Hematopoietic multipotent progenitor cell treated with erythropoietin and hydrocortisone succinate and interleukin-3 and kit ligand, for 8 days (in vitro differentiated cells): ENCODE results near the gene IRX3.
"Not testable (repeated sequence)": the region's sequence is repeated elsewhere in the genome, so short reads cannot be mapped to it uniquely, and the experiment has no call there.

Source experiments
- DNase-seq: peaks from one replicate; pipeline ENCODE4 v3.0.0-alpha.2; 2015

The IRX3 gene

DNA sequence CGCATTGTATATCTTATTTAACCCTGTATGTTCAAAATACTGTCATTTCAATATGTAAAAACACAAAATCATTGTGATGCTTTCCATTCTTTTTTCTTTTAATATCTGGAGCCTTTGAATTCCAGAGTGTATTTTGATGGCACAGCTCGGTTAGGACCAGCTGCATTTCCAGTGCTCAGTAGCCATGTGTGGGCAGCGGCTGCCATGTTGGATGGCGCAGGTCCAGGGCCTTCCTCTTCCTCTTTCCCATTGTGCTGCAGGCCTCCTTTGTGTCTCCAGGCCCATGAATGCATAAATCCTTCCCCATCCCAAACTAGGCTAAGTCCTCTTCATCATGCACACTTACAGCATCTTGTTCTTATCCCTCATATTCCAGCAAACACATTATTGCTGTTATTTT is 13.0 kb downstream of the IRX3 start:
- no peak for DNase-seq

DNA sequence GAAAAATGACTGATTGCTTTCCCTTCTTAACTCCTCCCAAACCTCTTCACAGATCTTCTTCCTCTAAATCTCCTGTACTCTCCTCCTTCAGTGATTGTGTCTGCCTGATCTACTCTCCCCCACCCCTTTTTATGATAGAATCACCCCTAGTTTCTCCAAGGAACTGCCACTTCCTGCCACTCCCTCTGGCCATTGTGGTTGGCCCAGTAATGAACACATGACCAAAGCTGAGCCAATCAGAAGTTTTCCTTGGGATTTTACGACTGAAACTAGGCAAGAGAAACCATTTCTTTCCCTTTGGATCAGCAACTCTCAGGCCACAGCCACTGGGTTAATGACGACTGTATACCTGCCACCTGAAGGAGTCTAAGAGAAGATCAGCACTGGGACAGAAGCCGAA is 15.9 kb downstream of the IRX3 start:
- DNase-seq: no peak

DNA sequence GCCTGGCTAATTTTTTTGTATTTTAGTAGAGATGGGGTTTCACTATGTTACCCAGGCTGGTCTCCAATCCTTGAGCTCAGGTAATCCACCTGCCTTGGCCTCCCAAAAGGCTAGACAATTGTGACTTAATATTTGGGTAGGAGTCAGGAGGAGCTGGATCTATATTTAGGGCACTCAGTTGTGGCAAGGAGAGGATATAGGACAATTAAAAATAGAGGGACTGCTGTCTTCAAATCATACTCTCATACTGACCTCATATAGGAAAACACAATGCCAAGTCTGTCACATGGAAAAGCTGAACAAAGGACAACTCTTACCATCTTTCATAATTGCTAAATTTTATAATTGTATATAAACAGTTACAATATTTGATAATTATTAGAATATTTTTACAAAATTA is 17.1 kb downstream of the IRX3 start:
- no peak for DNase-seq

DNA sequence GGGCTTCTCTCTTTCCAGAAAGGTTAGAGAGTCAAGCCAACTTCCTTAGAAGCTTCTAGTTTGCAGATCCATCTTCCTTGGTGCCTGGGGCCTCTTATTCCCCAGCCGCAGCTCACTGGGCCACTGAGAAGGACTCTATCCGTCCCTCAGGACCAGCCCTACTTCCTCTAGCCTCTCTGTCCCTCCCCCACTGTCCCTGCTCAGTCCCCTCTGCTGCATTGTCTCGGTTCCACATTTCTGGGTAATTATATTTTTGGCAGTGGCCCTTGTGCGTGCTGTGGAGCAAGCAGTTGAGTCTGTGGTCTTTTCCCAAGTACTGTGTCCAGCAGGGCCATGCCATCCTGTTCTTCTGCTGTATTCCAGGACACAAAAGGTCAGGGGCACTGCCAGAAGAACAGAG is 17.8 kb downstream of the IRX3 start:
- no peak for DNase-seq

DNA sequence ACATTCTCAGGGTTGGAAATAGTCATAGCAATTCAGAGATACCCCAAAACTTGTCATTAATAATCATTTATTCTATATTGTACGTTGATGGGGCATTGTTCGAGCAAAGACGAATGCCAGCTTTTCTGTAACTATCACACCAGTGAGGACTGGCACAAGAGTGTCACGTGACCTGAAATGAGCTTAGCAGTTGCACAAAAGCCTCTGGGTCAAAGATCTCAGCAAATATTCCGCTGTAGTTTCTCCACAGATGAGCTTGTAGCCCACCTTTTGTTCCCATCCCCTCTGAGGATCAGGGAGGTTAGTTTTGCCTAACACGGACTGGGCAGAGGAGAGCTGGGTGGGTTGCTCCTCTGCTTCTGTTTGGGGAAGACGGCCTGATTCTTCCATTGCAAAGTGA is 18.2 kb downstream of the IRX3 start:
- no peak for DNase-seq

DNA sequence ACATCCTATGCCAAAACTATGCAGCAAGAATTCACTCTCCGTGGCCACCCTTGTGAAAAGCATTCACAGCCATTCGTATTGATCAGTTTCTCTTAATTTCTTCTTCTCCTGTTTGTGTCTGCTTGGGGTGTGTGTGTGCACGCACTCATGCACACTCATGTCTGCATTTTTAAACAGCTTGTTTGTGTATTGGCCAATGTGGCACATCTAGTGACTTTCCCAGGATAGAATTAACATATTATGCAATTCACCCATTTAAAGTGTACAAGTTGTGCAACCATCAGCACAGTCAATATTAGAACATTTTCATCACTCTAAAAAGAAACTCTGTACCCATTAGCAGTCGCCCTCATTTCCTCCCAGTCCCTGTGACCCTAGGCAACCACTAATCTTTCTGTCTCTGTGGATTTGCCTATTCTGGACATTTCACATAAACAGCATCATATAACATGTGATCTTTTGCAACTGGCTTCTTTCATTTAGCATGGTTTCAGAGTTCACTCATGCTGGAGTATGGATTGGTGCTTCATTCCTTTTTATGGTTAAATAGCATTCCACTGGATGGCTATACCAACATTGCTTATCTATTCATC is 20.1 kb downstream of the IRX3 start:
- no peak for DNase-seq

DNA sequence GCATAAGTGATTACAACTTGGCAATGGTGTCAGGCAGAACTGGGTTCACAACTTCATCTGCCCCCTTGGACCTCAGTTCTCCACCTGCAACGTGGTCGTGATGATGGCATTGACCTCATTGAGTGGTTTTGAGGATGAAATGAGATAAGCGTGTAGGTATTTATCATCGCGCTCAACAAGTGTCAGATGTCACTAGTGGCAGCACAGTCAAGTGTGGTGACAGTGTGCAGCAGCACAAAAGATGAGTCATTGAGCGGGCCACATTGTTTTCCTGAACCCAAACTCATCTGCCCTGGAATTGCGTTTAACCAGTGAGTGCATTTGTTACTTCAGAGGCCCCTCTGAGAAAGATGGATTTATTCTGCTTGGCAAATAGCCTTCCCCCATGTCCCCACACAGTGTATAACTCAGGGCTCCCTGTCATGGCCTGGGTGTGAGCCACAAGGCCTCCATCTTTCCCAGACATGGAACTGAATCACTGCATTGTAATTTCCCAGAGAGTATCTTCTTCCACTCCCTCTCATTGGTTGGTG is 20.9 kb downstream of the IRX3 start:
- no peak for DNase-seq

DNA sequence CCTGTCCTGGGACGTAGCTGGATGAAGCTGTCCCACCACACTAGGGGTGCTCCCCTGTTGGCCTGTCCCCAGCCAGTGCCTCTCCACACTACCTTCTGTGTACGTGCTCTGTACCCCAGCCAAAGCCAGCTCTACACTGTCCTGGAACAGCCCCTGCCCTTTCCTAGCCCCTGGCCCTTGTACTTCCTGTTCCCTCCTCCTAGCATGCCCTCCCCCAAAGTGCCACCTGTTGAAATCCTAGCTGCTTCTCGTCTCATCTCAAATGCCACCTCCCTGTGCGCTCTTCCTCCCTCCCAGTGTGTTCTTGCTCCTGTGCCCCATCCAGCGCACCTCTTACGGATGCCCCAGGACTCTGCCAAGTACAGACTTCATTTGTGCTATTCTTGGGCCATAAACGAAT is 33.5 kb downstream of the IRX3 start:
- no peak for DNase-seq

DNA sequence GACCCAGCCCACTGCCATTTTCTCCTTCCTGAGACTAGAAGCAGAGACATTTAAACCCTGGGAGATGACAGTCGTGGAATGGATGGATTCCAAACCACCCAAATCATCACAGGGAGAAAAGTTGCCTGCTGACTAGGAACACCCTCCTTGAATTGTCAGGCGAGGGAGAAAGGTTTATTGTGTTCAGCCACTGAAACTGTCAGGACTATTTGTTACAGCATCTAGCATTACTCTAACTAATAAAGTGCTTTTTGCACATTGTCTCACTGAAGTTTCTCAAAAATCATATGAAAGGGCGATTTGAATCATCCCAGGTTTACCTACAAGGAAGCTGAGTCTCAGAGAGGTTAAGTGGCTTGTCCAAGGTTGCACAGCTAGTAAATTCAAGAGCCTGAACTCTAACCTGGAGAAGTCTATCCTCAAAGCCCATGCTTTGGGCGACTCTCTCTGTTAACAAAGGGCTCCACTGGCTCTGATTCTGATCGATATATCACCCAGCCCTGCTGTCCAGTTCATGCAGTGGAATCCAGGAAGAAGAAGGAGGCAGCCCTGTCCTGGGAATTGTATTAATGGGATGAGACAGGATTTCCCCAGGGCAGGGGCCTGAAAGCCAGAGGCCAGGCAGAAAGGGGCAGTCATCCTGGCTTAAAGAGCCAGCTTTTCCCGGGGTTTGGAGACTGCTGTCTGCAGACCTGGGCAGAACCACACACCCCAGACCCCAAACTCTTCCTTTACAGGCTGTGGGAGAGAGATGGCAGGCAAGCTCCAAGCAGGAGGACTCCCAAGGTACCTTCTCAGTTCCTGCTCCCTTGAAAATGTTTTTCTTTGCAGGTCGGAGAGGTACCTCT is 37.5 kb downstream of the IRX3 start:
- no peak for DNase-seq

DNA sequence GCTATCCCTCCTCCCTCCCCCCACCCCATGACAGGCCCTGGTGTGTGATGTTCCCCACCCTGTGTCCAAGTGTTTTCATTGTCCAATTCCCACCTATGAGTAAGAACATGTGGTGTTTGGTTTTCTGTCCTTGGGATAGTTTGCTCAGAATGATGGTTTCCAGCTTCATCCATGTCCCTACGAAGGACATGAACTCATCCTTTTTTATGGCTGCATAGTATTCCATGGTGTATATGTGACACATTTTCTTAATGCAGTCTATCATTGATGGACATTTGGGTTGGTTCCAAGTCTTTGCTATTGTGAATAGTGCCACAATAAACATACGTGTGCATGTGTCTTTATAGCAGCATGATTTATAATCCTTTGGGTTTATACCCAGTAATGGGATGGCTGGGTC is 38.9 kb downstream of the IRX3 start:
- not testable (repeated sequence) for DNase-seq

DNA sequence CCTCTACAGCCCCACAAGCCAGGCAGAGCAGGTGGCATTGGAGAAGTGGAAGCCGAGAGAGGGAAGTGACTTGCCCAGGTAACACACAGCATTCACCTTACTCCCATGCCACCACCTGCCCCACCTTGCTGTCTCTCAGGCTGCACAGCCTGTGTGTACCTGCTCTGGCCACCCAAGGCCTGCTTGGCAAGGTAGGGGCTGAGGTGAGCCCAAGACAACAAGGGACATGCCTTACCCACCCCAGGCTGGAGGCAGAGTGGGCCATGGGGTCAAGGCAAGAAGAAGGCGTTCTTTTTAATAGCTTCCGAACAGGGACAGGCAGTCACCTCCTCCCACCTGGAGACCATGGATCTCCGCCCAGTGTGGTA is 40.1 kb downstream of the IRX3 start:
- DNase-seq: no peak

DNA sequence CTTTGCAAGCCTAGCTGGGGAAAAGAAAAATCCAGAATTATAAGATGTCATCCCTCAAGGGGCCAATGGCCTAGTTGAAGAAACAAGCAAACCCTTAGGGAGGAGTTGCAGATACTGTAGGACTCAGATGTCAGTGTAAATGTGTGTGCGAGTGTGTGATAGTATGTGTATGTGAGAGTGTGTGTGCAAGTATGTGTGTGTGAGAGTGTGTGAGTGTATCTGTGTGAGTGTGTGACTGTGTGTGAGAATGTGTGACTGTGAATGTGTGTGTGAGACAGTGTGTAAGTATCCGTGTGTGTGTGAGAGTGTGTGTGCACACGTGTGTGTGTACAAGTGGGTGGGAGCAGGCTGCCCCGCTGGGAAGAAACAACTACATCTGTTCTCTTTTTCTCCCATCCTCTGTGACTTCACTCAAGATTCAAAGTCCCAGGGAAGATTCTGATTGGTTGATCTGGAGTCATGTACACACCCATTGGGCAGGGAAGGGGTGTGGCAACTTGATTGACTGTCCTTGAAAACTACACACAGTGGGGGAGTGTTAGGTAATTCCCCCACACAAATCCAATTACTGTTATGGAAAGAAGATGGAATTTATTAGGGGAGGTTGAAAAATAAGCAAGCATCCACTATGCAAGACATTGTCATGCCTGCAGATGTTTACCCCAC is 40.7 kb downstream of the IRX3 start:
- DNase-seq: no peak

DNA sequence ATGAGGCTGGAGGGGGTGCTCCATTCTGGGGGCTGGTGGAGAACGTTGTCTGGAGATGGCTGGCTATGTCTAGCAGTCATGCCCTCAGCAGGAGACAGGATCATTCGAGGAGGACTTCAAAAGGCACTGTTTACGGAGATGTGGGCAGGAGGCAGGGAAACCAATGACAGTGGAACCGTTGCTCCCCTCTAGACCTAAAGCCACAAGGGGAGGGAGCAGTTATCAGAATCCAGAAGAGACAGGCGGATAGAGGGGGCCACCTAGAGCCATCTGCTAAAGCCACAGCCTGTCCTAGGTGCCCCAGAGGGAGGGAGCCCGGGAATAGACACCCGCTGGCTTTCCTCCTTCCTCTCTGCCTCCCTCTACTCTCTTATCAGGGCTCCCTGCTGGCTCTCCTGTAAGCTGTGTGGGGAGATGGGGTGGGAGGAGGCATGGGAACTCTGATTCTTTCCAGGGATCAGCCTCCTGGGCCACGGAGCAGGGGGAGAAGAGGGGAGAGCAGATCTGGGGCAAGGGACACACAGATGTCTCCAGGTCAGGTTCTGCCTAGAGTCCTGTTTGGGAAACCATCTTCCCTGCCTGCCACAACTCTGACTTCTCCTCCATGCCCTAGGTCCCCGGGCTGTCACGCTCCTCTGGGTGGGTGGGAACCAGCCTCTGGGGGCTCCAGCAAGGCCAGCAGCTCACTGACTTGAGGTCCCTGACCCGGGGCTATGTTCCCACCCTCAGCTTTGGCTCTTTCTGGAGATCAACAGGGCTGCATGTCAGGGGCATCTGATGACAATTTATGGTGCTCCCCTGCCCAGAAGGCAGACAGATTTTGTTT is 42.3 kb downstream of the IRX3 start:
- DNase-seq: peak; percentile 2

DNA sequence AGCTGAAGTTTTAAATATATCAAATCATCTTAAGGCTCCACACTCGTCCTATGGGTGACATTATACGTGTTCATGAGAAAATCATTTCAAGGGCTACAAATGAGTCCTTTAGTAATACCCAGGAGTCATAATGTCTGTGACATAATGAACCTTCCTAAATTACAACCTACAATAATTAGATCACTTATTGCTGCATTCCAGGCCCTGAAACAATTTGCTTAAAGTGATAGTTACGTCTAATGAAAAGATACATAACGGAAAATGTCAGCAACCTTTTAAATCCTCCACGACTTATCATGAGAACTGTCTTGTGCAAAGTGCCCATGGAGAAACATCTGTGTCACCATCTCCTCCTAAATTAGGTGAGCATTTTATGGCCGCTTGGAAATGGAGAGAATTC is 43.4 kb downstream of the IRX3 start:
- no peak for DNase-seq

DNA sequence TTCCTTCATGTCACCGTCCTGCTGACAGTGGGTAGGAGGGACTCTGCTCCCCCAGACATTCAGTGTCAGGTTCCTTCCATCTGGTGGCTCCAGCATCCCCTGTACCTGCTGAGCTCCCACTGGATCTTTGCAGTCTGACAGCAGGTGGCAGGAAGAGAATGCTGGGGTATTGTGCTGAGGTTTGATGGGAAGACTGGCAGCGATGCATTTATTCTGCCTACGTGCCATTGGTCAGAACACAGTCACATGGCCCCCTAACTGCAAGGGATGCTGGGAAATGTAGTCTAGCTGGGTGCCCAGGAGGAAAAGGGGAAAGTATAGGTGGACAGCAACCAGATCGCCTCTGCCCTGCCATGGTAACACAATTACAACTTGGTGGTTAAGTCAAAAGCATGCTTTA is 44.4 kb downstream of the IRX3 start:
- peak; percentile 8 for DNase-seq

DNA sequence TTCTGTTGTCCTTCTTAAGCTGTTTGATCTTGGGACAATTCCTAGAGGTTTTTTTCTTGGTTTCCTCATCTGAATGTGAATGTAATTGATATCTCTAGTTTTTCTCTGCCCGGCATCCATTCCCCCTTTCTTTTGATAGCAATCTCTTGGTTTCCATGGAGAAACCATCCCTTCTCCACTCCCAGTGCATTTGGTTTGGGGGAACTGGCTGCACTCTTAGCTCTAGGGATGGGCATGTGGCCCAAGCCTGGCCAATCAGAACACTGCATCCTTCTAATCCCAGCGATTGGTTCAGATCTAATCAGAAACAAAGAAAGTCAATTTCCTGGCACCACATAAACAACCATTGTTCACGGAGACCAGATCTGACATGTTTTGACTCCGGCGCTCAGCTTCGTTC is 45.1 kb downstream of the IRX3 start:
- DNase-seq: no peak

DNA sequence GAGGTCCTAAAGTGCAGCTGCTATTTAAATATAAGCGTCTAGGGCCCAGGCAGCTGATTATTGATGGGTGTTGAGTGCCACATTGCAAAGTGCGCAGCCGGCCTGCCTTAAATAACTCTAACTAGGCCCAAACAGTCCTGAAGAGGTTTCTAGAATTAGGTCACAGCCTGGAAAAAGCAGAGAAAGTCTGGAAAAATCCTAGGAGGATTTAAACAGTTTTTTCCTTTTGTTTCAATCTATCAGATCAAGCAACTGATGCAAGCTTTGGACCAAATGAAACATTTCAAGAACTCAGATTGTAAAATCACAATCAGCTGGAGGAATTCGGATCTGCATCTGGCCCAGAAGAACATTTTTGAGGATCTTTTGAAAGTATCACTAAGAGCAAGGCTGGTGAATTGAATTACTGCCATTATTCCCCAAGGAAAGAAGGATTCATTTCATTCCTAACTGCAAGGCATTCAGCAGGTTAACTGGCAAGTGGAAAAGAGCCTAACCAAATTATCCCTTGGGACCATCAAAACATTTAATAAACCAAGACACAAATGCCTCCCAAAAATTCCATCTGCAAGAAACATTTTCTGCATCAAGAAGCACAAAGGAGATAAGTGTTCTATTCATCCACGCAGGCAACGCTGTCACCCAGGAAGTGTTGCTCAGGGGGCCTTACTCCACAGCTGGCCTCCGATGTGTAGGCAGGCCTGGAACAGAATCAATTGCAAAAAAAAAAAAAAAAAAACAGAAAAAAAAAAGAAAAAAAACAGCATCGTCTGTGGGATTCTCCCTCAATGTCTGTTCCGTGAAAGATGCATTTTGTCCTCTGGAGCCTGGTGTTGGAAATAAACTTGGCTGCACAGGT is 46.1 kb downstream of the IRX3 start:
- no peak for DNase-seq

DNA sequence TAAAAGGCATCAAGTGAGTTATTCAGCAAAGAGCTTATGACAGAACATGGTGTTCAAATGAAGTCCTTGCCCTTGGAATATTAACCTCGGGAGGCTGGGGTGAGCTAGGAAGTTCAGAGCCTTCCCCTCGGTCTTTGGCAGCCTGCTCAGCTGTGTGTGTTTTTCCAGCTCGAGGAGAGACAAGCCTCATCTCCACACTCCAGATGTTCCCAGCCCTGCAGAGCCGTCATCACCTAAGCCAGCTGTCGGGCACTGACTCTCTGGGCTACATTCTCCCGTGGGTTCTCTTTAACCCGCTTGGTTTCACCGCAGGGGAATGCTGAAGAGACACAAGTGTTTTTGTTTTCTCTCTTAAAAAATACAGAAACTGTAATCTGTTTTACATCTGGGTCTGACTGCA is 47.1 kb downstream of the IRX3 start:
- no peak for DNase-seq

DNA sequence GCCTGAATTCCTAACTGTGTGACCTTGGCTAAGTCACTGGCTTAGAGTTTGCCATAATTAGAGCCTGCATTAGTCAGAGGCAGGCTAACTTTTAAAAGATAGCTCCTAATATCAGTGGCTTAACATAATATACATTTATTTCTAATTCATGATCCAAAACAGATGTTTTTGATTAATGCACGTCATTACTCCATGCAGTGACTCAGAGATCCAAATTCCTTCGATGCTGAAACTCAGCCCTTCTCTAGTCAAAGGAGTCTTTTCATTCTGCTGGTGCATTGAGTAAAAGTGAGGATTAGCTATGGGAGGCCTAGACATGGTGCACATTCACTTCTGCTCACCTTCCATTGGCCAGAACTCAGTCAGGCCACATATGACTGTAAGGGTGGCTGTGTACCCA is 49.8 kb downstream of the IRX3 start:
- DNase-seq: no peak

DNA sequence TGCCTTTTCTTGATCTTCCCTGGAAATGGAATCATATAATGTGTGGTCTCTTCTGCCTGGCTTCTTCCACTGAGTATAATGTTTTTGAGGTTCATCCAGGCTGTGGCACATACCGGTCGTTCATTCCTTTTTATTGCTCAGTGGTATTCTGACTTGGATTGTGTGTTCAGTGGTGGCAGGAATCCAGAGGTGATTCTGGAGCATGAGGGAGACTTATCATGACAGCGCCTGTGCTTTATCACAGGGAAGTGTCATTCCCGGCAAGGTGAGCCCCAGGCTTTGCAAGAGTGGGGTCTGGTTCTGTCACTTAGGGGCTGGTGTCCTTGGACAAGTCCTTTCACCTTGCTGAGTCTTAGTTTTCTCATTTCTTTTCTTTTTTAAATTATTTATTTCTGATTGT is 53.0 kb downstream of the IRX3 start:
- no peak for DNase-seq
